Chondrocyte (in vitro differentiated cells): ENCODE data around the gene TXNRD2. TPM values are rescaled to one million over a fixed set of nuclear protein-coding genes. Genes with fewer than 3 reads are reported as not detected.
"Not testable (repeated sequence)": the region's sequence is repeated elsewhere in the genome, so short reads cannot be mapped to it uniquely, and the experiment has no call there.

ENCODE experiments used
- DNase-seq: peaks from one replicate; pipeline ENCODE4 v3.0.0; 2021; ENCODE audit warnings: mixed read lengths, low spot score
- H3K27ac Mint-ChIP-seq: one replicate; pipeline ENCODE4 v1.8.0; 2021; ENCODE audit warnings: mild to moderate bottlenecking, moderate library complexity, mixed read lengths; ENCODE audit not compliant: unreplicated experiment
- H3K27me3 Mint-ChIP-seq: 2 replicates; pipeline ENCODE4 v1.8.0; 2021; ENCODE audit warnings: low read depth, mixed read lengths
- H3K36me3 Mint-ChIP-seq: 2 replicates; pipeline ENCODE4 v1.8.0; 2021; ENCODE audit warnings: low read depth, mixed read lengths
- H3K4me1 Mint-ChIP-seq: 2 replicates; pipeline ENCODE4 v1.8.0; 2021; ENCODE audit warnings: low read depth, mild to moderate bottlenecking, mixed read lengths
- H3K4me3 Mint-ChIP-seq: one replicate; pipeline ENCODE4 v1.8.0; 2021; ENCODE audit warnings: mild to moderate bottlenecking, moderate library complexity, mixed read lengths; ENCODE audit not compliant: unreplicated experiment
- H3K9me3 Mint-ChIP-seq: 2 replicates; pipeline ENCODE4 v1.8.0; 2021; ENCODE audit warnings: low read depth, mixed read lengths
- total RNA-seq: library from RNA; stranded (reverse); gene quantifications from 3 replicates; pipeline ENCODE4 v1.2.1, GENCODE V29; 2021
- TF ChIP-seq, protein P1 (sequence below): fragments of 200-600 bp; sonication (generic); IDR thresholded peaks from 2 replicates; pipeline ENCODE4 v1.5.0; 2021; ENCODE audit warnings: antibody characterized with exemption, mild to moderate bottlenecking, moderate library complexity

TXNRD2 gene
- total RNA-seq, 1 donor from 2014 or later: 14.1 TPM

- no peaks in the 10 kb centered on the region for H3K36me3 Mint-ChIP-seq
- TF ChIP-seq, protein P1, sequence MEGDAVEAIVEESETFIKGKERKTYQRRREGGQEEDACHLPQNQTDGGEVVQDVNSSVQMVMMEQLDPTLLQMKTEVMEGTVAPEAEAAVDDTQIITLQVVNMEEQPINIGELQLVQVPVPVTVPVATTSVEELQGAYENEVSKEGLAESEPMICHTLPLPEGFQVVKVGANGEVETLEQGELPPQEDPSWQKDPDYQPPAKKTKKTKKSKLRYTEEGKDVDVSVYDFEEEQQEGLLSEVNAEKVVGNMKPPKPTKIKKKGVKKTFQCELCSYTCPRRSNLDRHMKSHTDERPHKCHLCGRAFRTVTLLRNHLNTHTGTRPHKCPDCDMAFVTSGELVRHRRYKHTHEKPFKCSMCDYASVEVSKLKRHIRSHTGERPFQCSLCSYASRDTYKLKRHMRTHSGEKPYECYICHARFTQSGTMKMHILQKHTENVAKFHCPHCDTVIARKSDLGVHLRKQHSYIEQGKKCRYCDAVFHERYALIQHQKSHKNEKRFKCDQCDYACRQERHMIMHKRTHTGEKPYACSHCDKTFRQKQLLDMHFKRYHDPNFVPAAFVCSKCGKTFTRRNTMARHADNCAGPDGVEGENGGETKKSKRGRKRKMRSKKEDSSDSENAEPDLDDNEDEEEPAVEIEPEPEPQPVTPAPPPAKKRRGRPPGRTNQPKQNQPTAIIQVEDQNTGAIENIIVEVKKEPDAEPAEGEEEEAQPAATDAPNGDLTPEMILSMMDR: no peak
- no peaks in the 10 kb centered on the region for H3K27me3 Mint-ChIP-seq
- H3K4me1 Mint-ChIP-seq: peaks cover 34% of the 10 kb centered on the region
- peak; percentile 86 for DNase-seq
- H3K27ac Mint-ChIP-seq: no peak overlapping the region
- H3K9me3 Mint-ChIP-seq: no peaks in the 10 kb centered on the region
- H3K4me3 Mint-ChIP-seq: no peak overlapping the region
Measured at GRCh38 chr22:19884954-19885751, 56.5 kb downstream of the TXNRD2 start.

- H3K27ac Mint-ChIP-seq: no peak overlapping the region
- H3K4me3 Mint-ChIP-seq: no peak overlapping the region
- H3K27me3 Mint-ChIP-seq: no peaks in the 10 kb centered on the region
- no peaks in the 10 kb centered on the region for H3K36me3 Mint-ChIP-seq
- peak; percentile 63 for DNase-seq
- H3K4me1 Mint-ChIP-seq: peaks cover 37% of the 10 kb centered on the region
- H3K9me3 Mint-ChIP-seq: no peaks in the 10 kb centered on the region
- TF ChIP-seq, protein P1: no peak
Measured at GRCh38 chr22:19884161-19884953, 57.3 kb downstream of the TXNRD2 start.

- not testable (repeated sequence) for H3K27me3 Mint-ChIP-seq, H3K9me3 Mint-ChIP-seq, H3K36me3 Mint-ChIP-seq, H3K4me3 Mint-ChIP-seq, H3K27ac Mint-ChIP-seq
- DNase-seq: peak; percentile 19
- peaks cover 45% of the 10 kb centered on the region for H3K4me1 Mint-ChIP-seq
Measured at GRCh38 chr22:19883446-19883845, 58.2 kb downstream of the TXNRD2 start.

DNA sequence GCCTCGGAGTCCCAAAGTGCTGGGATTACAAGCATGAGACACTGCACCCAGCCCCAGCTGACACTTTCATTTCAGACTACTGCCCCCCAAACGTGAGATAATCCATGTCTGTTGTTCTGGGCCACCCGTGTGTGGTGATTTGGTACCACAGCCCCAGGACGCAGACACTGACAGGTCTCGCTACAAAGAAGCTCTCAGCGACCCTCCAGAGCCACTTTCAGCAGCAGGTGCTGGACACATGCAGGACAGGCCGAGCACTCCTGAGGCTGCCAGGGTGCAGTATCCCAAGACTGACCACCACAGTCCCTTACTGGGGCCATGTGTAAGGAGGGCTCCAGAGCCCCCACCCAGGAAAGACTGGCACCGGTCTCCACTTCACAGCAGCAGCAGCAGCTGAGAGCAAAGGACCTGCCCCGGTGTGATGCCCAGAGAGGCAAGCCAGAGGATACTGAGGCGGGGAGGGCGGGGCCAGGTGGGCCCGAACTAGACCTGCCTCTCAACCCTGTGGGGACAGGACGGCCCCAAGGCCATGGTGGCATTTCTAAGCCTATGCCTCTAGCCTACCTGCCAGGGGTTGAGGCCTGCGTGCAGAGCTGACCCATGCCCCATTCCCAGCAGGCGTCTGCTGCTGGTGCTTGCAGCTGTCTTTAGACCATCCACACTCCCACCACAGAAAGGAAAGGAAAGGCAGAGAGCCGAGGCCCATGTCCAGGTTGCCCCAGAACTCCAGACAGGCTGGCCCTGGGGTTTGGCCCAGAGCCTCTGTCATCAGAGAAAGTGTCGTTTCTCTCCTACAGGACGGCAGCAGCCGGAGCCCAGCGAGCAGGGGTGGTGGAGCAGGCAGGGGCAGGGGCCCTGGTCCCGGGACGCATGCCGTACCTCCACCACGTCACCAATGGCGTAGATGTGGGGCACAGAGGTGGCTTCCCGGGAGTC is 58.9 kb downstream of the TXNRD2 start:
- Mint-ChIP-seq H3K36me3 (no peaks in the 10 kb centered on the region), H3K4me3 (no peak overlapping the region), H3K27ac (peak overlapping the region; percentile 95), H3K27me3 (no peaks in the 10 kb centered on the region), H3K9me3 (no peaks in the 10 kb centered on the region), H3K4me1 (peaks cover 52% of the 10 kb centered on the region)
- DNase-seq: peak; percentile 76
- TF ChIP-seq, protein P1: no peak

GRCh38 chr22:19880786-19881569 is 60.6 kb downstream of the TXNRD2 start:
- peak overlapping the region; percentile 95 for H3K27ac Mint-ChIP-seq
- TF ChIP-seq, protein P1: peak; percentile 25
- H3K4me3 Mint-ChIP-seq: peak overlapping the region; percentile 61
- H3K36me3 Mint-ChIP-seq: no peaks in the 10 kb centered on the region
- H3K27me3 Mint-ChIP-seq: no peaks in the 10 kb centered on the region
- H3K4me1 Mint-ChIP-seq: peaks cover 56% of the 10 kb centered on the region
- peak; percentile 97 for DNase-seq
- no peaks in the 10 kb centered on the region for H3K9me3 Mint-ChIP-seq
